NCI-H524 (cell line): ENCODE measurements around the gene SLC25A21.
A peak's percentile ranks its signal among the peaks of the same experiment; 100 is the strongest.

Source experiments
- DNase-seq, 2 experiments: peaks; one replicate each; lab custom pipeline; 2025; lab: John Stamatoyannopoulos, UW

Gene SLC25A21

GRCh38 chr14:36767603-36768281, 404.7 kb downstream of the SLC25A21 start:
- DNase-seq = peak; percentile 71 to 96

DNA sequence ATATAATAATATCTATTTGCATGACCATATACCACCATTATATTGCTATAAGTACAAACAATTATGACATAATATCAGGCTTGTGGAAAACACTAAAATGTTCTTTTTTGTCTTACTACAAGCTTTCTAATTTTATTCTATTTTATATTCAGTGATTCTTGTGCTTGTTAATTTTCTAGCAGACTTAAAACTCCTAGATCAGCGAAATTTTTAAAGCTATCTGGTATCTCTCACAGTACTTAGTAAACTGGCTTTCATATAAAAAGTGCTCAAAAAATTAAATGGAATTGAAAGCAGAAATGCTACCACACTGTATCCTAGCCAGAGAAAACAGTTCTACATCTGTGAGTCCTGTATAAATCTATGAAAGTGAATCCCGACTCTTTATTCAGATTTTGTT, 405.4 kb downstream of the SLC25A21 start:
- DNase-seq = no peak

DNA sequence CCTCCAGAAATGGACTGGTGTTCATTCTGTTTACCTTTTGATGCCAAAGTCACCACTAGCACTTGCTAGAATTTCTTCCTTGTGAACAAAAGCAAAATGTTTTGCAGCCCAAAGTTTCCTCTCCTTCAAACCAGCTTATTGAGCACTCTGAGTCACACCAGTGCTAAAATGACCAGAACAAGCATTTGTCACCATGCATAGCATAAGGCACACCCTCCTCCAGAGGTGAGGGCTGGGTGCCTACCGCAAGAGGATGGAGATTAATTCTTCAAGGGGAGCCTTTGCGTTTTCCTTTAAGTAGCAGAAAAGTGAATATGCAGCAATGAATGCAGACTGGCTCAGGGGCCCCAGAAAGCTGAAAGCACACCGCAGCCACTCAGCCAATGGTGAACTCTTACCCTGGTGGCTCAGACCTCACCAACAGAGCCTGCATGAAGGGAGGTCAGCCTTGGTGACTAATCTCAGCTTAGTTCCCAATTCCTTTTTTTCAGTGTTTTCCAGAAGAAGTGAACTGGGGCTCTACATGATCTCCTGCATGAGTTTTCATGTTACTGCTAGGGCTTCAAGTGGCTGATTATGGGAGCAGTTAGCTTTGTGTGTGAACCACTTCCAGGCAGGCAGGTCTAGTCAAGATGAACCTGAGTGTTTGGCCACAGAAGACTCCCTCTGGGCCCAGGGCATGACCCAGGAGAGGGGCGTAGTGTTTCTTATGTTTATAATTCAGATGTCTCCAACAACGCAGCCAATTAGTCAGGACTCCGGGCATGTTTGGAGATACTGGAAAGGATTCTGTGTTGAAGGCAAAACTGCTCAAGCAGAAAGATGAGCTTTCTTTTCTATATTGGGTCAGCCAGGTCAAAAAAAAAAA, 414.4 kb downstream of the SLC25A21 start:
- DNase-seq = no peak

- DNase-seq = peak; percentile 86 to 97
Measured at GRCh38 chr14:36756226-36756625, 416.2 kb downstream of the SLC25A21 start.

DNA sequence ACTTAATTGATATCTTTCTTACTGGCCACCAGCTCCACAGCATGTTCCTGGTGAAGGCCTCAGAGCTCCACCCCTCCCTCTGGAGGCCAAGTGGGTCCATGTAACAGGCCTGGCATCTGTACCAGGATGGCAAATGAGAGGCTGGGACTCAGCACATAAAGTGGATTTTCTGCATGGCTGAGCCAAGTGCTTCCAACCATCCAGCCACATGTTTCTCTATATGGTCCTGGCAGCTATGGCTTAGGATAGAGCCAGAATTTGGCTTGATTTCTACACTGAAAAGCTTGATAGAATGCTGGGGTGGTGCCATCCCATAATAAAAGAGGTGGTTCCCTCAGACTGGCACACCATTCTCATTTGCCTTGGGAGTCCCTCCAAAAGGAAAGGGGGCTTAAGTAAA, 416.6 kb downstream of the SLC25A21 start:
- DNase-seq = peak; percentile 89 to 94

- DNase-seq = no peak
Measured at GRCh38 chr14:36751920-36752319, 420.5 kb downstream of the SLC25A21 start.

DNA sequence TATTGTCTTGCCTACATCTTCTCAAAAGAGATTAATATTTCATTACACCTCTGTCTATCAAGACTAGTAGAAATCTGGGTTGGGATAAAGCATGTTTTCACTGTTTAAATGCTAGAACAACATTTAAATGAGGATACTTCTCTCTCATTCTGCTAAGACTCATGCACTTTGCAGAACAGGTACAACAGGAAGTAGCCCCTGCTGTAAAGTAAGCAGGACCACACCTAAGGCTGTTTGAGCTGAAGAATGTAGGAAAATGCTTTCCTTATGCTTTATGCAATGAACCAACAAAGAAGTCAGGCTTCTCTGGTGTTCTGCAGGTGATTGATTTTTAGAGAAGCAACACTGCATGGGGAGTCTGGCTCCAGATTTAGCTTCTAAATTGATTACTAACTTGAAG, 421.3 kb downstream of the SLC25A21 start:
- no peak for DNase-seq

DNA sequence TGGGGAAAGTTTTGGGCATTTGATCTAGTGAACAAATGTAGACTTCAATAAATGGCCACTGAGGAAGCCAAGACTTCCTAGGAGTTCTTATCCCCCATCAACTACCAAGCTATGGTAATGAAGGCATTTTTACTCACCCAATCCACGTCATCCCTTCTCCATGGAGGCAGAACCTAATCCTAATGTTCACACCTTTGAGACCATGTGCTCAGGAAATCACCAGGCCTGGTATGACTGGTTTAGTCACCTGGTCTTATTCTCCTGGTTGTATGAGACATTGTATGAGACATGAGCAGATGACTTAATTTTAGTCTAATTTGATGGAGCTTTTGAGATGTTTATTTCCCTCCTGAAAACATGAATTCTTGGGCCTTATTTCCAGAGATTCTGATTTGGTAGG, 422.2 kb downstream of the SLC25A21 start:
- no peak for DNase-seq

DNA sequence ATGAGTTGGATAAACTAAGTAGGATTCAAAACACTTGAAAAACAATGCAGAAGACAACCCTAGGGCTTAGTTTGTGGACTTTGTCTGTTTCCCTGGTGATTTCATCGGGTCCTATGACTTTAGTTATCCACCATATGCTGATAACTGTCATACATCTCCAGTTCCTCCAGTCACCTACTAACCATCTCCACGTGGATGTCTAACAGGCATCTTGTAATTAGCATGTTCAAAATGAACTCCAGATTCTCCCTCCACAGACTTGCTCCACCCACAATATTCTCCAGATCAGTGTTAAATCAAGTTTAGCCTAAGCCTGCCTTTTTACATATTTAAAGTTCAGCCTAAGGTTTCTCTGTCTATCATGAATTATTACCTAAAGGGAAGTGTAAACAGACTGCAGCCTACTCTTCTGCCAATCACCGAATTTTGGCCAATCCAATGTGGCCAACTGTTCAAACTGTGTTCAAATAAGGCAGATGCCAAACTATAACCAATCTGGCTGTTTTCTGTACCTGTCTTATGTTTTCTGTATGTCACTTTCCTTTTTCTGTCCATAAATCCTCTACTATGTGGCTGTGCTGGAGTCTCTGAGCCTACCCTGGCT, 423.7 kb downstream of the SLC25A21 start:
- no peak for DNase-seq

GRCh38 chr14:36747411-36748184, 424.8 kb downstream of the SLC25A21 start:
- peak; percentile 15 to 52 for DNase-seq

DNA sequence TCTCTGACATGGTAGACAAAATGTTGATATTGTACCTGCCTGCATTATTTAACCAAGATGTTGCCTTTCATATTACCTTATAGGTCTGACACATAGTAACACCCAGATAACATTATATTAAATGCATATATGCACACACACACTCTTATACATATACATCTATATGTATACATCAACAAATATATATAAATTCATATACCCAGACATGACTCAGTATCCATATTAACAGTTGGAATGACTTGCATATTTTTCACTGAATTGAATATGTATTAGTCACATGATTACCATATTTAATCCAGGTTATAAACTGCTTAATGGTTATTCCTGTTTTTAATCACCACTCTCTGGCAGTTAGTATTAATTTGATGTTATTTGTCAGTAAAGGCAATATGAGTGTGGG, 425.5 kb downstream of the SLC25A21 start:
- no peak for DNase-seq

DNA sequence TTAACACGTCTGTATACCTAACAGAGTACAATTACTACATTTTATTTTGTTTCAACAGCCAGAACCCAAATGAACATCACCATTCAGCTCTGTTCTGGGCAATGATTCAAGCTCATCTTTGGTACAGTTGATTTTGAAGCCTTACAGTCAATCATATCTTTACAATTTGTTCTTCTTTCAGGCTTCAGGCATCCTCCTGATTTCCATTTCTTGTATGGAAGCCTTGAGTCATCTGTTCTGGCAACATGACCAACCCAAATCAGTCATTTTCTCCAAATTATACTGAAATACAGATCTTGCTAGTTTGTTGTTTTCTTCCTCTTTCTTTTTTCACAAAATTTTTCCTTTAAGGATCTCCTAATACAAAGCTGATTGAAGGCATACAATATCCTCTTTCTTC, 430.5 kb downstream of the SLC25A21 start:
- no peak for DNase-seq

- DNase-seq = no peak
Measured at GRCh38 chr14:36738269-36738668, 434.1 kb downstream of the SLC25A21 start.

- DNase-seq = no peak
Measured at GRCh38 chr14:36726128-36726527, 446.3 kb downstream of the SLC25A21 start.

DNA sequence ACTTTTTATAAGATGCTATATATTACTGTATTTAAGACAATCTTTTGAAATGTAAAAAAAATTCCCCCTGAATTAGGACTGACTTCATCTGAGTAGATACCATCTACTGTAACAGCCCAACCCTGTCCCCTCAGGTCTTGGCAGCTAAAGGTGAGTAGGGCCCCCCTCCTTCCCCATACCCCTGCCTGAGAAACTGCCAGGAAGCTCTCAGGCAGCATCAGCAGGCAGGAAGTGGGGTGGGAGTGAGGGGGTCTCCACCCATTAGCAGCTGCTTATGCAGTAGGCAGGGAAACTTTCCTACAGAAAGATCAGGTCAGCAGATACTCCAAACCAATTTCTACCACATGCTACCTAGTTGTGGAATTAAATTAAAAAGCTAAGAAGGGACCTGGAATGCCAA, 448.2 kb downstream of the SLC25A21 start:
- no peak for DNase-seq

- no peak for DNase-seq
Measured at GRCh38 chr14:36723530-36723929, 448.9 kb downstream of the SLC25A21 start.

- DNase-seq = no peak
Measured at GRCh38 chr14:36721877-36722276, 450.5 kb downstream of the SLC25A21 start.

GRCh38 chr14:36720657-36721056, 451.7 kb downstream of the SLC25A21 start:
- DNase-seq = no peak

- DNase-seq = no peak
Measured at GRCh38 chr14:36719823-36720222, 452.6 kb downstream of the SLC25A21 start.

GRCh38 chr14:36718216-36718615, 454.2 kb downstream of the SLC25A21 start:
- DNase-seq = no peak

- DNase-seq = no peak
Measured at GRCh38 chr14:36717363-36717762, 455.0 kb downstream of the SLC25A21 start.

GRCh38 chr14:36716614-36717184, 455.7 kb downstream of the SLC25A21 start:
- no peak for DNase-seq
